HG02970 (cell line): ENCODE measurements around the gene WAPL.

ENCODE experiments used
- ATAC-seq: cut with Tn5 transposase; IDR thresholded peaks from one replicate; pipeline ENCODE4 v1.9.1; 2021; ENCODE audit warnings: mild to moderate bottlenecking, moderate library complexity, moderate number of reproducible peaks; ENCODE audit not compliant: unreplicated experiment, low FRiP score

WAPL gene

DNA sequence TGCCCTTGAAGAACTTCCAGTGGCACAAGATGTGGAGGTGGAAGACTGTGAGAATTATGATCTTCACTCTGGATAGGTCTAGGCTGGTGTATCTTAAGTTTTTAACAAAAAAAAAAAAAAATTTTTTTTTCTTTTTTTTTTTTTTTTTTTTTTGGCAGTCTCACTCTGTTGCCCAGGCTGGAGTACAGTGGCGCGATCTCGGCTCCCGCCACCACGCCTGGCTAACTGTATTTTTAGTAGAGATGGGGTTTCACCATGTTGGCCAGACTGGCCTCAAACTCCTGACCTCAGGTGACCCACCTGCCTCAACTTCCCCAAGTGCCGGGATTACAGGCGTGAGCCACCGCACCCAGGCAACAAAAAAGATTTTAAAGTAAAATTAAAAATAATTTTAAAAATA, 37.9 kb downstream of the WAPL start:
- no peak for ATAC-seq

DNA sequence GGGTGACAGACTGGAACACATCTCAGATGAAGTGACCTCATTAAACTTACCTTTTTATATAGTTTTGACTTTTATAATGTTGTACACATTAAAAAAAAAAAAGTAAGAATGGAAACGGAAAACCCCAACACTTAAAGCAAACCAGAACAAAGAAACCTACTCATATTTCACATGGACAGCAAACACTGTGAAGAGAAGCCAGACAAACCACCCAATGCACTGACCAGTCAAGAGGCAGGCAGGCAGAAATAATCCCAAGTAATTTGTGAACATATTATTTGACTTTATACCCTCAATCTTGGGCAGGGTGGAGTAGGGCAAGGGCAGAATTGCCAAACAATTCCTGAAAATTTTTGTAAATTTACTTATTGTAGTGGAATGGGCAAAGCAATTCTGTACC, 39.8 kb downstream of the WAPL start:
- ATAC-seq: no peak

DNA sequence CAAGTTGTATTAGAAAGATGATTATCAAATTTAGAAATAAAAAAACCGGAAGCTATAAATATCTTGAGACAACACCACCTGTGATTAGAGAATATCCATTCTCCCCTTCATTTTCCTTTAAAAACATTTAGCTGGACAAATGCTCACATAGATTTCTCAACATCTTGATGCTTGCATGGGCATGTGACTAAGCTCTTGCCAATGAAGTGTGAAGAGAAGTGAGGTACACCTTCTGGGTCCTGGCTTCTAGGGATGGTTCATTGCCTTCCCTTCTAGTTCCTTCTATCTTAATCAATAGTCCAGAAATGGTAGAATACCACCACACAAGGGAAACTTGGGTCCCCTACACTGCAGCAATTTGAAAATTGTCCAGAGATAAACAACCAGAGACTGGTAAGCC, 41.0 kb downstream of the WAPL start:
- ATAC-seq: no peak

DNA sequence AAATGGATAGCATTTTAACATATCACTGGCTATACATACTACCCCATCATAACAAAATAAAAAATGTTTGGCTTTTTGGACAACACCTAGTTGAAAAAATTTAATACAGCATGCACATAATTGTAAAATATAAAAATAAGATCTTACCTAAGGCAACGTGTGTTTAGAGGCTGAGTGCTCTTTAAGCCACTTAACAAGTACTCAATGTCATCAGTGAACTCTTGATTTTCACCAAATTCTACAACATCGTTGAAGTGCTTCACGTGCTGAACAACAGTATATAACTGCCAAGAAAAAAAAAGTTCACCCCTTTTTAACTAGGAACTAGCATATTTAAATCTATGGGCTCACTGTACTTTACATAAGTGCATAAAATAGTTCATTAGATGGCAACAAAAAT, 49.5 kb downstream of the WAPL start:
- no peak for ATAC-seq

DNA sequence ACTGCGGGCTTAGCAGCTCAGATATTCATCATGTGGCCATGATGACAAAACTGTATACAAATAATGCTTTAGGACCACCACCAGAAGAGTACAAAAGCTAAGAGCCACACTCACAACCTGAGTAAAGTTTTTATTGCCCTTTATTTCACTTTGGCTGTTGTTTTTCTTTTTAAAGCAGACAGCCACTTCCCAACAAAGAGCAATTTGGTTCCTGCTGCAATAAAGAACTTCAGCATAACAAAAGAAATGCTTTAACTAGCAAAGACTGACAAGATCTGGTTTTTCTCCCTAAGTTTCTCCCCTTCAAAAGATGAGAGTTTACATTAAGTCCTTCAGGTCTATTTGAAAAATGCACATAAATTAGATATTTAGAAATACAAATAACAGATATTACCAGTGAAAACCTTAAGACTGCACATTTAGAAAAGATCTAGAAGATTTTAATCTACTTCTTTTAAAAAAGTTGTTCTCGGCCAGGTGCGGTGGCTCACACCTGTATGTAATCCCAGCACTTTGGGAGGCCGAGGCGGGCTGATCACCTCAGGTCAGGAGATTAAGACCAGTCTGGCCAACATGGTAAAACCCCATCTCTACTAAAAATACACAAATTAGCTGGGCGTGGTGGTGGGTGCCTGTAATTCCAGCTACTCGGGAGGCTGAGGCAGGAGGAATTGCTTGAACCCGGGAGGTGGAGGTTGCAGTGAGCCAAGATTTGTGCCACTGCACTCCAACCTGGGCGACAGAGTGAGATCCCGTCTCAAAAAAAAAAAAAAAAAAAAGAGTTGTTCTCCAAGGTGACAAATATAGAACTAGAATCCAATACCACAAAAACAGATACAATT, 59.4 kb downstream of the WAPL start:
- no peak for ATAC-seq

DNA sequence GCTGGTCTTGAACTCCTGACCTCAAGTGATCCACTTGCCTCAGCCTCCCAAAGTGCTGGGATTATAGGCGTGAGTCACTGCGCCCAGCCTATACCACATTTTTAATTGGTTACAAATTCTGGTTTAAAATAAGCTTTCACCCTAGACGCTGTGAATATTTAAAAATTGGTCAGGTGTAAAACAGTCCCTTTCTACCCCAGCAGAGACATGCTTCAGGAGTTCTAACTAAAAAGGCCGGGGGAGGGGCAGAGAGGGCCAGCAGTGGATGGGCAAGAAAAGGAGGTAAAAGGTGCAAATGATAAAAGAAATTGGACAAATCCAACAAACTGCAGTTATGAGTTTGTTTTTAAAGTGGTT, 70.0 kb downstream of the WAPL start:
- no peak for ATAC-seq

DNA sequence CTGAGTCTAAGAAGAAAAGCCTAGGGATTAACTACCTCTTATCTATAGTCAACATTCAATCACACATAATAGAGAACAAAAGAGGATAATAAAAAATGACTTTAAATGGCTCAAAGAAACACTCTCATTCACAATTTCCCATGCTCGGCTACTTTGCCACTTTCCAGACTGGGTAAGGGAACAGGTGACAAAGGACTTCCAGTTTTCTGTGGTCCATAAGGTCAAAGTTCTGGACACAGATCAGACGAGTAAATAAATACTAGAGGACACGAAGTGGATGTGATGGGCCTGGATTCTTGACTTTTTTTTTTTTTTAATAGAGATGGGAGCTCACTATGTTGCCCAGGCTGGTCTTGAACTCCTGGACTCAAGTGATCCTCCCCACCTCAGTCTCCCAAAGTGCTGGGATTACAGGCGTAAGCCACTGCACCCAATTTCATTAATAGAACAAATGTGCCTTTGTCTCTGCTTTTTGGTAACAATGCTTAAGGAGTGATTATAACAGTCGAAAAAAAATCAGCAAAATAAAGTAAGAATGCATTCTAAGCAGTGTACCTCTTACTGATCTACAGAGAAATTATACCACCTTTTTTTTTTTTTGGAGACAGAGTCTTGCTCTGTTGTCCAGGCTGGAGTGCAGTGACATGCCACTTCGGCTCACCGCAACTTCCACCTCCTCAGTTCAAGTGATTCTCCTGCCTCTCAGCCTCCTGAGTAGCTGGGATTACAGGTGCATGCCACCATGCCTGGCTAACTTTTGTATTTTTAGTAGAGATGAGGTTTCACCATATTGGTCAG, 70.6 kb downstream of the WAPL start:
- ATAC-seq: no peak

DNA sequence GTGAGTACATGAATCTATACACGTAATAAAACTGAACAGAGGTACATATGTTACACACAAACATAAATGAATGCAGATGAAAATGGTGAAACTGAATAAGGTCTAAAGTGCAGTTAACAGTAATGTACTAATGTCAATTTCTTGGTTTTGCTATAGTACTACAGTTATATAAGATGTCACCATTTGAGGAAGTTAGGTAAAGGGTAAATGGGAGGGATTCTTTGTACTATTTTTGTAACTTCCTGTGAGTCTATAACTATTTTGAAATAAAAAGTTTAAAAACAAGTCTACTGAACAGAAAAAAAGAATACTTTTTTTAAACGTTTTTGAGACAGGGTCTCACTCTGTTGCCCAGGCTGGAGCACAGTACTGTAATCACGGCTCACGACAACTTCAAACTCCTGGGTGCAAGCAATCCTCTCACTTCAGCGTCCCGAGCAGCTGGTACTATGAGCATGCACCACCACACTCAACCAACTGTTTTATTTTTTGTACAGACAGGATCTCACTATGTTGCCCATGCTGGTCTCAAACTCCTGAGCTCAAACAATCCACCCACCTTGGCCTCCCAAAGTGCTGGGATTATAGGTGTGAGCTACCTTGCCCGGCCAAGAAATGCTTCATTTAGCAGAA, 71.5 kb downstream of the WAPL start:
- ATAC-seq: no peak

DNA sequence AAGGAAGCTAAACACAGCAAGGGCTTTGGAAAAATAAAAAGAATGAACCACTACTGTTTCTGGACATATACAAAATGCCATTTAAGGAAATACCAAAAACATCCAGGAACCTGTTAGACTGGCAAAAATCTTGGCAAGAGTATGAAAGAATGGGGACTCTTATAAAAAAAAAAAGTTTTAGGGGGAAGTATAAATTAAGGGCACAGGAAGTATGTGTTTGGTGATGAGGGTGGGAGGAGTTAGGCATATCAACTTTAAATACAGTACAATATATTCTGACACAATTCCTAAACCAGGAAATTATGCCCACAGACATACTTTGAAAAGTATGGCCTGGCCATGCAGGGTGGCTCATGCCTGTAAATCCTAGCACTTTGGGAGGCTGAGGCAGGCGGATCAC, 74.2 kb downstream of the WAPL start:
- no peak for ATAC-seq

DNA sequence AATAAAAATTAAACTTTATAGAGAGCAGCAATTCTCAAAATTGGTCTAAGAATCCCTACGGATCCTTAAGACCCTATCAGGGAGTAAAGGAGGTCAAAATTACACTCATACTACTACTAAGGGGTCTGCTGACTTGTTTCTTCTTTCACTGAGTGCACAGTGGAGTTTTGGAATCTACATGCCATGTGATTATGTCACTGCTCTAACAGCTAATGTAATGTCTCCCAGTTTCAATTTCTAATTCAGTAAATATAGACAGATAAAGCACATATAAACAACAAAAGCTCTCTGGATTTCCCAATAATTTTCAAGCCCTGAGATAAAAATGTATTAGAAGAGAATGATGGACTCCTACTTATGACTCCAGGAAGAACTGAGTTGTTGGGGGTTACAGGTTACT, 74.6 kb downstream of the WAPL start:
- ATAC-seq: no peak

DNA sequence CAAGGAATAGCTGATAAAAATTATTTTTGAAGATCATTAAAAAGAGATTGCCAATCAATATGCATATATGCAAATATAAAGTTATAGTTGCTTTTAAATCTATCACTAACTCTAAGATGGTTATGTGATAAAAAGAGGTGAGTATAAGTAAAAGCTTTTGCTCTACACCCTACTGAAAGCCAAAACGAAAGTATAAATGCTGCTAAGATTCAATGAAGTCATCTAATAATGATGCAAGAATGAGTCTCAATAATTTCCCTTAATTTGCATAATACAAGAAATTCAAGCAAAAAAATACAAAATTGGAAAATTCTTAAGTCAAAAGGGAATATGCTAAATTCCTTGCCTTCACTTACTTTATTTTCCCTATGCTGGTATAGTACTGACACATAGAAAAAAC, 75.2 kb downstream of the WAPL start:
- no peak for ATAC-seq

DNA sequence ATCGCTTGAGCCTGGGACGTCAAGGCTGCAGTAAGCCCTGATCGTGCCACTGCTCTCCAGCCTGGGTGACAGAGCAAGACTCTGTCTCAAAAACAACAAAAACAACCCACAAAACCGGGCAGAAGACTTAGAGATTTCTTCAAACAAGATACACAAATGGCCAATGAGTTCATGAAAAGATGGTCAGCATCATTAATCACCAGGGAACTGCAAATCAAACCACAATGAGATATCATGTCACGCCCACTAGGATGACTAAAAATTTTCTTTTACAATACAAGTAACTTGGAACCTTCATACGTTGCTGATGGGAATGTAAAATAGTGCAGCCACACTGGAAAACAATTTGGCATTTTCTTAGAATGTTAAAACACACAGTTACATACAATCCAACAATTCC, 77.7 kb downstream of the WAPL start:
- no peak for ATAC-seq

DNA sequence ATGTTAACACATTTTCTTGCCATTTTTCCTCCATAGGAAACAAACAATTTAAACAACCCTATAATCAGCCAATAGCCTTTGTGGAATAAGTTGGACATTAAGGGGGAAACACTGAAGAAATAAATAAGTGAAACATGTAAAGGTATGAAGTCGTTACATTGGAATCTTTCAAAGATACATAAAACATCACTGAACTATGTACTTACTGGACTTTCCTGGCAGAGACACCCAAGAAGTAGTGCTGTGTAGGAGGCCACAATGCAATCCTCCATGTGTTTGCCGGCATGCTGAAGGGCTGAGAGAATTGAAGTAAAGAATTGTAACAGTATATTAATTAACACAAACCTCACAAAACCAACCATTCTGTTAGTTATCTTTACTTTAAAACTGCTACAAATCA, 78.5 kb downstream of the WAPL start:
- no peak for ATAC-seq

DNA sequence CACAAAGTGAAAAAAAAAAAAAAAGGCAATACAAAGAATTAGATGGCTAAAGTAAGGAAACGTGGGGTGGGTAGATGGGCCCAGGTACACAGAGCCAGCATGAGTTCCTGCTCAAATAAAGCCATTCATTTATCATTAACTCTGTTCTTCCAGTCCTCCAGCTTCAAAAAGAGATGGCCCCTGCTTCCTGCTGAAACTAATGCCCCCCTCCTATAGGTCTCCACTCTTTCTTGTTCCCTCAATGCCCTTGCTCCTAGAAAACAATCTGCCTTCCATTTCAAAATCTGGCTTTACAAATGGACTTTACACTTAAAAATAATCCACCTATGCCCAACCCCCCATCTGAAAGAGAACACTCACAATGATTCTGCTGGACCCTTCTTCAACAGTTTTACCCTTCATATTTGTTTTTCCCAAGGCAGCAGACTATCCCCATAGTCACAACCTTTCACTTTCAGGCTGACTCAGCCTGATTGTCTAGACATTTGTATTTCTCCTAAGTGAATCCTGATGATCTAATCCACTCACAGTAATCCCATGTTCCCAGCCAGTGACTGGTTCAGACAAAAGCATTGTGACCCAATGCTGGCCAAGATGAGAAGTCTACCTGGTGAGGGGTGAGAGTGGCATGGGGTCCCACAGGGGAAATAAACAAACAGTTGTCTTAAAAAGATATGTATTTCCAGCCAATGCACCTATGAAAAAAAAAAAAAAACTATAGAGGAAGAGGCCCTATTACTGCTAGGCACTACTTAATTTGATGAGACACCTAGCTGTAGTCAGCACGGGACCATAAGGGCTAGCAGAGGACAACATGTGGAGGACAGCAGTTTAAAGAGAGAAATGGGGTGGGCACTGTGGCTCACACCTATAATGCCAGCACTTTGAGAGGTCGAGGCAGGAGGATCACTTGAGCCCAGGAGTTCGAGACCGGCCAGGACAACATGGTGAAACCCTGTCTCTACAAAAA, 80.4 kb downstream of the WAPL start:
- ATAC-seq: no peak

DNA sequence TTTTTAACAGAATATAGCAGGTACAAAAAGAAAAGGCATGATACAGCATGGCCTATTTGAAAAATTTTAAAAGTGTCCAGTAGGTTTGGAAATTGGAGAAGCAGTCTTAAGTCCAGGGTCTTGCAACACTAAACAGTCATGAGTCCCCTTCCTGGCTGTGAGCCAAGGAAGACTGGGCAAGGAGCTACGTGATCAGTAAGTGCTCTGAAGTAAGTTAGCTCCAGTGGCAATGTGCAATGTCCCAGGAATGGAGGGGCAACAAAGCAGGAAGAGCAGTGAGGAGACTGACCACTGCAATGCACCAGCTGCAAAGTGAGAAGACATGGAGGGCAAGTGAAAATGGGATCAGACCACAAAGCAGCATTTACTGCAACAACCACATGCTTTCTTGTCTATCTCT, 82.0 kb downstream of the WAPL start:
- ATAC-seq: no peak

DNA sequence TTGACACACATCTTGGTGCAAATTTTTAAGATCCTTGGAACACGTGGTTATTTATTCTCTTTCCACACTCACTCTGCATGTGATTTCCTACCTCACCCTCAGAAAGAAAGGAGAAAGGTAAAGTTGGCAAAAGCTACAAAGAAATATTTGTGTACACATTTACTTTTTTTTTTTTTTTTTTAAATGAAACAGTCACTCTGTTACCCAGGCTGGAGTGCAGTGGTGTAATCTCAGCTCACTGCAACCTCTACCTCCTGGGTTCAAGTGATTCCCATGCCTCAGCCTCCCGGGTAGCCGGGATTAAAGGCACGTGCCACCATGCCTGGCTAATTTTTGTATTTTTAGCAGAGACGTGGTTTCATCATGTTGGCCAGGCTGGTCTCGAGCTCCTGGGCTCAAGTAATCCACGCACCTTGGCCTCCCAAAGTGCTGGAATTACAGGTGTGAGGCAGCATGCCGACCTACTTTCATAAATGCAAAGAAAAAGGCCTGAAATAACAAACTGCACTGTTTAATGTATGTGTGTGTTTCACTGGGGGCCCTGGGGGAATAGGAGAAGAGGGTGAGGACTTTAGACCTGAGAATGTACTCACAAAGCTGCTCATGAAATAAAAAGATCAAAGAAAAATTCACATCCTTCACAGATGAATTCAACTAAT, 83.4 kb downstream of the WAPL start:
- ATAC-seq: no peak

DNA sequence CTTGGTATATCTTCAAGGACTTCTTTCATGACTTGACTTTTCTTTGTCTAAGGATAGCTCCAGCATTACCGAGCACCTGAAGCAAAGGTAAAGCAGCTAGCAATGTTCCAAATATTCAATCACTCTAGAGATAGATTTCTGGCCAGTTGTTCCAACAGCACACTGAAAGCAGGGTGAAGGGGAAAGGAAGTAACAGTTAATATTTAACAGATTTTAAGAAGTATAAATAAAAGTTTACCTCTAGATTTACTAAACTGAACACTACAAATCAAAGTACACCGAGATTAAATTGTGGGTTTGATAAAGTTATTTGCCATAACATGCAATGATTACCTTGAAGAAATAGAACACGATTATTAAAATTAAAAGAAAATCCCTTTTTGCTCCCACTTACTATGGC, 84.1 kb downstream of the WAPL start:
- ATAC-seq: no peak

DNA sequence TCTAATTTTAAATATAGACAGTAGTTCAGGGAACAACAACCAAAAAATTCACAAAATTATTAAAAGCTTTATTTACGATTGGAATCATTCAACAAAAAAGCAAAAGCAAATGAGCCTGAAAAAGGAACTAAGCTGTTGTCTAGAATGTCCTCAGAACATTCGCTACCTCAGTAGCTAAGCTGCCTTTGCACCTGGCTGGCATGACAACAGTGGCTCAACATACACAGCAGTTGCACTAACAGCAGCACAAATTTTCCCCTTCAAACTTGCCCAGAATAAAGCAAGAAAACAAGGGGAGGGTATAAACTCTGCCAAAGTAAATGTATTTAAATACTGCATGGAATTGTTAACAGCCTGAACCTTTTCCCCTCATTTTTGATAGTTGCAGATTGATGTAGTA, 84.6 kb downstream of the WAPL start:
- ATAC-seq: no peak

DNA sequence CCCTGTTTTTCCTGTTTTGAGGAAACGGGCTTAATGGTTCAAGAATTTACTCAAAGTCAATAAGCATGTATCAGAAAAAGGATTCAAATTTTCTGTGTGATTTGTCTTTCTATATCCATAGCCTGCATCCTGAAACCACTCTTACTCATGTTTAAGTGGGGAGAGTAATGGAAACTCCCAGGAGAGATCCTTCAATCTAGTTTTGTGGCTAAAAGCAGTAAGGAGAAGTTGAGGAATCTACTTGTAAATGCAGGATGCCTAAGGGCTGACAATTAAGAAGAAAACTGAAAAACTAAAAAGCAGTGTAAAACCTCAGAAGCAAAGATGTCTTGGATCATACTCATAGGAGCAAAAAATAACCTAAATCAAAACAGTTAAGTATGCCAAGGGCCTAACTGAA, 86.9 kb downstream of the WAPL start:
- ATAC-seq: no peak

DNA sequence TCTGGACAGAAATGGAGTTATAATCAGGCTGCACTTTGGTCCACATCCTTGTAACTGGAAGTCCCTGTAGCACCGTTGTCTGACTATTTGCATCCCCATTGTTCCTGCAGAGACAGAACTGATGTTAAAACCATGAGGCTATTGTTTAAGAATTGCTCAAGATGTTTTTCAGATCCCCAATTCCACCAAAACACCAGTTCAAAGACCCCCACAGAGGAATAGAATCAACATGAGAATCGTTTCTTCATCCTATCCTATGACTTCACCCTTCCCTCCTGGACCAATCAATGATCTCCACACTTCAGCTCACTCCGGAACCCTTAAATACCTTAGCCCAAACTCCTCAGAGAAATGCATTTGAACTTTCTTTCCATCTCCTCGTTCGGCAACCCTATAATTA, 97.9 kb downstream of the WAPL start:
- ATAC-seq: no peak
